GM12864 (cell line): ENCODE data around the gene DPYSL5.

ENCODE experiments used
- DNase-seq: peaks from one replicate; pipeline ENCODE4 v3.0.0-alpha.2; 2011; ENCODE audit warnings: low read depth
- H3K4me3 ChIP-seq: 2 replicates; pipeline ENCODE4 v1.5.1; 2011; ENCODE audit warnings: mild to moderate bottlenecking, low read depth, low read length, control low read depth
- TF ChIP-seq, protein P1 (sequence below): IDR thresholded peaks from 2 replicates; pipeline ENCODE4 v1.5.1; 2011; ENCODE audit warnings: low read depth, mild to moderate bottlenecking, moderate library complexity, low read length, control low read depth, inconsistent platforms; ENCODE audit errors: missing control alignments

DPYSL5 gene

DNA sequence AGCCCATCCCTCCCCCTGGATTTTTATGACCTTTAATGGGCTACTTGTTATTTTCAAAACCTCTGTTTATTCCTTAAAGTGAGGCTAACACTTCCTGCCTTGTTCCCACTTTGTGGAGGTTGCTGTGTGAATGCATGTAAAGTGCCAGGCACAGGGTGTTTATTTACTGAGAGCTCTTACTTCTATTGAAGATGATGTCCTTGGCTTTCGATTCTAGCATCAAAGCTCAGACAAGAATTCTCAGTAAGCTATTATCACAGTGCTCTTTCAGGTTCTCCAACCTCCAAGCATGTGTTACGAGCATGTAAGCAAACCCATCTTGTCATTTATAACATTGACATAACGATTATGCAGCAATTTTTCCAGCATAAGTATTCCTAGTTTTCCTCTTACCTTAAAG is 44.2 kb downstream of the DPYSL5 start:
- TF ChIP-seq, protein P1, sequence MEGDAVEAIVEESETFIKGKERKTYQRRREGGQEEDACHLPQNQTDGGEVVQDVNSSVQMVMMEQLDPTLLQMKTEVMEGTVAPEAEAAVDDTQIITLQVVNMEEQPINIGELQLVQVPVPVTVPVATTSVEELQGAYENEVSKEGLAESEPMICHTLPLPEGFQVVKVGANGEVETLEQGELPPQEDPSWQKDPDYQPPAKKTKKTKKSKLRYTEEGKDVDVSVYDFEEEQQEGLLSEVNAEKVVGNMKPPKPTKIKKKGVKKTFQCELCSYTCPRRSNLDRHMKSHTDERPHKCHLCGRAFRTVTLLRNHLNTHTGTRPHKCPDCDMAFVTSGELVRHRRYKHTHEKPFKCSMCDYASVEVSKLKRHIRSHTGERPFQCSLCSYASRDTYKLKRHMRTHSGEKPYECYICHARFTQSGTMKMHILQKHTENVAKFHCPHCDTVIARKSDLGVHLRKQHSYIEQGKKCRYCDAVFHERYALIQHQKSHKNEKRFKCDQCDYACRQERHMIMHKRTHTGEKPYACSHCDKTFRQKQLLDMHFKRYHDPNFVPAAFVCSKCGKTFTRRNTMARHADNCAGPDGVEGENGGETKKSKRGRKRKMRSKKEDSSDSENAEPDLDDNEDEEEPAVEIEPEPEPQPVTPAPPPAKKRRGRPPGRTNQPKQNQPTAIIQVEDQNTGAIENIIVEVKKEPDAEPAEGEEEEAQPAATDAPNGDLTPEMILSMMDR, result no peak
- H3K4me3 ChIP-seq, result no peak overlapping the region
- no peak for DNase-seq

DNA sequence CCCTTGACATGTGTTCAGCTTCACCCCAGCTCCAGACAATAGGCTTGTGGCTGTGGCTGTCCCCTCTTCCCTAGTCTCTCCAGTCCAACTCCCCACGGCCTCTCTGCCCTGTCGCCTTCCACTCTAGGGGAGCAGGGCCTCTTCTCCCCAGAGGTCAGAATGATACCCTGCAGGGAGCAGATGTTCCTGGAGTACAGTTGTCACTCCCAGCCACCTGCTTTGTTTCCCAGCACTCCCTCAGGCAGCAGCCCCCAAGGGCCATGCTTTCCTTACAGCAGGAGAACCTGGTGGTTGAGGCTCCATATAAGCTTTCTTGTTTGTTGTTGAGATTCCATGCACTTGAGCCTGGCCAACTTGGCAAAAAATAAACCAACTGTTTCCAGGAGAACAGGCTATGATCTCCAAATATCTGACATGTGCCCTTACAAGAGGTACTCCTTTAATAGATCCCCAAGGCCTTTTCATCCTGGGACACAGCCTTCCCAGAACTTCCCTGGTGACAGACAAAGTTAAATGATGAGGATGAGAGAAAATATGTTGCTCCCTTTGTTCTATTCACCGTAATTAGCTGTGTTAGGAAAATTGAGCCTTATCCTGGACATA is 45.1 kb downstream of the DPYSL5 start:
- TF ChIP-seq, protein P1, result no peak
- no peak overlapping the region for H3K4me3 ChIP-seq
- DNase-seq, result no peak

DNA sequence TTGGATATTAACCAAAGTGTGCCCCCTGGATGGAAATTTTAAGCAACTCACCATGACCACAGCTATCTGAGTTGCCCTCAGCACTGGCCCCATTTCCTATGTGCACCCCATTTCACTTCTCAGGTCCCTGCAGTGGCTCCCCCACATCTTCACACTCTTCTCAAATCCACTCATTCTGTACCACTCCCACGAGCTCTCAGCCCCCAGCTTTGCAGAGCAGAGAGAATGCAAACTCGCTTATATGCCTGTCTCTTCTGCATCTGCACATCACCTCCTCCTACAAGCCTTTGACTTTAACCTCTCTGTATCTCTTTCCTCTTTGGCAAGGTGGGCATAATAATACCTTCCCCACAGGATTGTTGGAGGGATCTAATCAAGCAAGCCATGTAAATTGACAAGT is 46.2 kb downstream of the DPYSL5 start:
- no peak overlapping the region for H3K4me3 ChIP-seq
- DNase-seq, result no peak
- TF ChIP-seq, protein P1, result no peak

DNA sequence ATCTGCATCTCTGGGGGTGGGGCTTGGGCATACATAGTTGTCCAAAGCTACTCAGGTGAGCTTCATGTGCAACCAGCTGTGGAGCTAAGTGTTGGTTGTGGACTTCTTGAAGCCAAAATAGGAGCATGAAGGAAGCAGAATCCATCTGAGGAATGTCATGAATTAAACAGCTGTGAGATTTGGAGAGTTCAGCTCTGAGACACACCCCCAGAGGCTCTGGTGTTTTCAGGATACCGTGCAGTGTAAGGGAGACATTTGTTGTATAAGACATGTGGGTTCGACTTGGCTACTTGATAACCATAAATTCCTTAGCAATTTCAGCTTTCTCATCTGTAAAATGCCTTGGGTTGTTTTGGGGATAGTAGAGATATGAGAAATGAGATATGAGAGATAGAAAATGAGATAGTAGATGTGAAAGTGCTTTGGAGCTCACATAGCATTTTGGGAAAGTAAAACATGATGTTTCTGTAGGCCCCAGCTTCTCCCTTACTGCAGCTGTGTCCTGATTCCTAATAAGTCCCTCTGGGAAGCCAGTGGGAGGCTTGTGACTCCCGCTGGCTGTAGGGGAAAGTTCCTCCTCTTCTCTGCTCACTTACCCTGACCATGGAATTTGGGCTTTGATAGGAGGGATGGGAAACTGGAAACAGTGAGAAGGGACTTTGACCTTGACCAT is 50.0 kb downstream of the DPYSL5 start:
- no peak overlapping the region for H3K4me3 ChIP-seq
- no peak for DNase-seq
- TF ChIP-seq, protein P1, result no peak

DNA sequence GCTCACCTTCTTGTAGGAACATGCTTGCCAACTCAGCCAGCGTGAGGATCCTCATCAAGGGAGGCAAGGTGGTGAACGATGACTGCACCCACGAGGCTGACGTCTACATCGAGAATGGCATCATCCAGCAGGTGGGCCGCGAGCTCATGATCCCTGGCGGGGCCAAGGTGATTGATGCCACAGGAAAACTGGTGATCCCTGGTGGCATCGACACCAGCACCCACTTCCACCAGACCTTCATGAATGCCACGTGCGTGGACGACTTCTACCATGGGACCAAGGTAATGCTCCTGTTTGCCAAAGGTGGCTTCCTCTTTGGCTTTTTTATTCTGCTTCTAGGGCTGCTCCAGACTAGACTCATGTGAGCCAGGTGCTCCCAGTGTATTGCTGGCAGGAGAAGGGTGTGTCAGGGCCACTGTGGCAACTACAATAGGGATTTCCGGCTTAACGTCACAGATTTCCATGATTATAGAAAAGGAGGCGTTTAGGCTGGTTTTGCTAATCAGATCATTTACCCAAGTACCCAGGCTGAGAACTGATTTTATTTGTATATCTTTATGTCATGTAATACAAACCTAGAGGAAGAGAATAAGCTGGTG is 50.6 kb downstream of the DPYSL5 start:
- no peak for DNase-seq
- H3K4me3 ChIP-seq, result no peak overlapping the region
- TF ChIP-seq, protein P1, result no peak

DNA sequence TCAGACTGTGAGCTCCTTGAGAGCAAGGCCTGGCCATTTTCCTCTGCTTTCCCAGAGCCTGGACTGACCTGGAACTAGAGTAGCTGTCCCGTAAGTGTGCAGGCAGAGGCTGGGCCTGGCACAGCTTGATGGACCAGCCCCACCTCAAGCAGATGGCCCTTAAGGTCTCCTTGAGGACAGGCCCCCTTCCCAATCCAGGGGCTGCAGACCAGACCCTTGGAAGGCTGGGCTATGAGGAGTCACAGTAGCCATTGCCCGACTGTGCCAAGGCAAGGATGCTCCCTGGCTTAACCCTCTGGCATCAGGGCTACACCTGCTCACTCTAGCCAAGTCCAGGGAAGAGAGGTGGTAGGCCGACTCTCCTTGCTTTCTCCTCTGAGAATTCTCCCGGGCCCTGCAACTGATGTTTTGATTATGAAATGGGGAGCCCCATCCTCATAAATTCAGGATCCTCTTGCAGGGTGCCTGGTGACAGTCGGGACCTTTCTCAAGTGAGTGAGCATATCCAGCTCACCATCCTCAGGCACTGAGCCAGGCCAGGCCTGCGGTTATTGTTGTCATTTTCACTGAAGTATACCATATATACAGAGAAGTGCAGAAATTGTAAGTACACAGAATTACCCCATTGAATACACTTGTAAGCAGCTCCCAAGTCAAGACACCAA is 51.7 kb downstream of the DPYSL5 start:
- no peak for DNase-seq
- TF ChIP-seq, protein P1, result no peak
- H3K4me3 ChIP-seq, result no peak overlapping the region
